Activated CD8-positive, alpha-beta memory T cell treated with anti-CD3 and anti-CD28 coated beads for 4 hours (primary cell): ENCODE data around the gene FAM151A.

Experiments
- DNase-seq, 2 donors: peaks; one replicate each; pipeline ENCODE4 v3.0.0-alpha.2; 2020; ENCODE audit warnings: low read depth in 2 of 2

FAM151A gene

GRCh38 chr1:54623216-54624007 is at the start of gene FAM151A:
FAM151A (minus strand) TSS chr1:54623525; CDS start chr1:54623395, 130 bp downstream.
- DNase-seq, result no peak

- peak; percentile 31 to 36 for DNase-seq
Measured at GRCh38 chr1:54671985-54672608, 48.8 kb upstream of the FAM151A start.

DNA sequence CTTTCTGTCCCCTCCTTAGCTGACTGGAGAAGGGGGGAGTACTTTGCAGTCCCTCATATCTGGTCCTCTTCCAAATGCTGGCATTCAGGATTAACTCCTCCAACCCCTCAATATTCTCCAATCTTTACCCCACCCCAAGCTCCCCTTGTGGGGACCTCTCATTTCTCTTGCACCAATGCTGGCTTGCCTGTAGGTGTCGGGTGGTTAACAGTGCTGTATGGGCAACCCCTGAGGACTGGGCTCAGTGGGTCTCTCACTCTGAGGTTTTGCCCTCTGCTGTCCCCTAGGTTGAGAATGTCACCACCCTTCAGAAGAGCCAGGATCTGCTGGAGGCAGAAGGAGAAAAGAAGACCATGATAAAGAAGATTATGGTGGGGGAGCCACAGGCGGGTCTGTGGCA is 45.2 kb upstream of the FAM151A start:
- no peak for DNase-seq

DNA sequence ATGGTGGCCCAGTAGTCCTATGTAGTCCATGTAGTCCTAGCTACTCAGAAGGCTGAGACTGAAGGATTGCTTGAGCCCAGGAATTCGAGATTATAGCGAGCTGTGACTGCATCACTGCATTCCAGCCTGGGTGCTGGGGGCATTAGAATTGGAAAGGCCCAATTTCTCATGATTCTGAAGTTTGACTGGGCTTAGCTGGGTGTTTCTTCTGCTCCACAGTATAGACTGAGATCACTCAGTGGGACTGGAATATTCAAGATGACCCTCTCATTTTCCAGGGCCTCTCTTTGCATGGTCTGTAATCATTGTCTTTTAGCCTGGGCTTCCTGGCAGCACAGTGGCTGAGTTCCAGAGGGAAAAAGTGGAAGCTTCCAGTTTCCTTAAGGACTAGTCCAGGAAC is 44.5 kb upstream of the FAM151A start:
- DNase-seq, result no peak

GRCh38 chr1:54666333-54666732 is 43.0 kb upstream of the FAM151A start:
- no peak for DNase-seq

DNA sequence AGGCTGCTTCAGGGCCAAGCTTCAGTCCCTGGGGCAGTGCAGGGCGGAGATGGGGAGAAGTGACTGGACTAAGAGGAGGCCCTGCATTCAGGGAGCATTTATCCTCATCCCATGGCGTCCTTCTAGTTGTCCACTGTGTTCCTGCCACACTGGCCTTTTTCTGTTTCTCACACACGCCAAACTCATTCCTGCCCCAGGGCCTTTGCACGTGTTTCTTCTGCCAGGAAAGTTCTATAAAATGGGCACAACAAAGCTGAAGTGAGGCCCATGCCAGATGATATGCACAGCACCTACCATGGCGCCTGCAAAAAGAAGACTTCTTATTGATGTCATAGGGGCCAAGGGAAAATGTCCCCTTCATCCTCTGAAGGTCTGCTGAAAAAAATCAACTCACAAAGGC is 42.5 kb upstream of the FAM151A start:
- no peak for DNase-seq

GRCh38 chr1:54664364-54664763 is 41.0 kb upstream of the FAM151A start:
- DNase-seq, result no peak

DNA sequence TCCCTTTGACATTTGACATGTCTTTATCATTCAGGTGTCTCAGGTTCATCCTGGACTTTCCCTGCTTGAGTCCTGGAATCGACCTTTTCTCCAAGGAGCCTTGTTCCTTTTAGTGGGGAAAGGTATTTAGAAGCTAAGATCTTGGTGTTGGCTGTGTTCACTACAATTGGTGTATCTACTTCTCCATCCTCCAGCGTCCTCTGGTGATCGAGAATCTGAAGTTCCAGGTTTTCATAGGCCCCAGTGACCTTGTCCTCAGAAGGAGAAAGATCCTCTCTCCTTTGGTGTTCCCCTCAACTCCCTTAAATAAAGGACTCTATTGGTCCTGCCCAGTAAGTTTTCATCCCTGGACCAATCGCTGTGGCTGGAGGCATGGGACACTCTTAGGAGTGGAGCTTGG is 40.4 kb upstream of the FAM151A start:
- DNase-seq, result no peak

DNA sequence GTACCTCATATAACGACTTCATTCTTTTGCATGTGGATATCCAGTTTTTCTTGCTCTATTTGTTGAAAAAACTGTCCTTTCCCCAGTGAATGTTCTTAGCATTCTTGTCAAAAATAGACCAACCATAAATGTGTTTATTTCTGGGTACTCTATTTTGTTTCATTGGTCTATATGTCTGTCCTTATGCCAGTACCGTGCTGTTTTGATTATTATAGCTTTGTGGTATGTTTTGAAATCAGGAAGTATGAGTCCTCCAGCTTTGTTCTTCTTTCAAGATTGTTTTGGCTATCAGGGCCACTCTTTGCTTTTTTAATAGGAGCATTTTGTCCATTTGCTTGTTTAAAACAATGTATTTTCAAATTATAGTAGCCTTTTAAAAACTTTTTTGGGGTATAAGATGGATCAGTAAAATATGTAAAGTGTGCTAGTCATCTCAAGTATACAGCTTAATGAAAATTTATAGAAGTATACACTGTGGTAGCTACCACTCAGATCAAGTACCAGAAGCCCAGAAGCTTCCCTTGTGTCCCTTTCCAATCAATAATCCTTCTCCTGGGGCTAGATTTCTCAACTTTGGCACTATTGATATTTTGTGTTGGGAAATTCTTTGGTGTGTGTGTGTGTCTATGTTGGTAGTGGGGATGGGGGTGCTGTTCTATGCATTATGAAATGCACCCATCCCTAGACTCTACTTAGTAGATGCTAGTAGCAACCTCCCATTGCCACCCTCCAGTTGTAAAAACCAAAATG is 35.0 kb upstream of the FAM151A start:
- DNase-seq, result no peak

DNA sequence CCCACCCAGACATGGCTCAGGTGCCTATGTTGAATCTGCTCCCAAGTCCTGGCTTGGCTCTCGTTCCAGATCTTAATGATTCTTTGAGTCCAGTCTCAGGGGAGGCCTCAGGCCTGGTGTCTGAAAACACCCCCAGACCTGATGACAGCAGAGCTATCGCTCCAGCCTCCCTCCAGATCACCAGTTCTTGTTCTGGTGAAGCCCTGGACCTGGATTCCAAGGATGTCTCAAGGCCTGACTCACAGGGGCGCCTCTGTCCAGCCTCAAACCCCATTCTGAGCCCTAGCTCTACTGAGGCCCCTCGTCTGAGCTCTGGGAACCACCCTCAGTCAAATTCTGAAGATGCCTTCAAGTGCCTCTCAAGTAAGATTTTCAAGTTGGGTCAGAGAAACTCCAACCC is 29.7 kb upstream of the FAM151A start:
- no peak for DNase-seq

GRCh38 chr1:54652168-54652567 is 28.8 kb upstream of the FAM151A start:
- no peak for DNase-seq

GRCh38 chr1:54651608-54652007 is 28.3 kb upstream of the FAM151A start:
- no peak for DNase-seq

GRCh38 chr1:54650417-54650816 is 27.1 kb upstream of the FAM151A start:
- no peak for DNase-seq

DNA sequence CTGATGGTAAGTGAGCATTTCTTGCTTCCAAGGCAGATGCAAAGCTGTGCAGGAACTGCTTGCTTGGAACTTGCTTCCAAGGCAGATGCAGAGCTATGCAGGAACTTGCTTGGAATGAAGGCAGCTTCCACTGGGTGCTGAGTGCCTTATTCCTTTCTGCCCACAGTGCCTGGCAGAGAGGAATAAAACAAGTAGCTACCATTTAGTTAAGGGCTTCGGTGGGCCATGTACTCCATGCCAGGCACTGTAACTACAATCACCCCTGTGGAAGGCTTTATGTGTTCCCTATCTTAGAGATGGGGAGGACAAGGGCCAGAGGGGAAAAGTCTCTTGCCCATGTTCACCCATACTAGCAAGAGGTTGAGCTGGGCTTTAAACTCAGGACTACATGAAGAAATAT is 26.6 kb upstream of the FAM151A start:
- no peak for DNase-seq

DNA sequence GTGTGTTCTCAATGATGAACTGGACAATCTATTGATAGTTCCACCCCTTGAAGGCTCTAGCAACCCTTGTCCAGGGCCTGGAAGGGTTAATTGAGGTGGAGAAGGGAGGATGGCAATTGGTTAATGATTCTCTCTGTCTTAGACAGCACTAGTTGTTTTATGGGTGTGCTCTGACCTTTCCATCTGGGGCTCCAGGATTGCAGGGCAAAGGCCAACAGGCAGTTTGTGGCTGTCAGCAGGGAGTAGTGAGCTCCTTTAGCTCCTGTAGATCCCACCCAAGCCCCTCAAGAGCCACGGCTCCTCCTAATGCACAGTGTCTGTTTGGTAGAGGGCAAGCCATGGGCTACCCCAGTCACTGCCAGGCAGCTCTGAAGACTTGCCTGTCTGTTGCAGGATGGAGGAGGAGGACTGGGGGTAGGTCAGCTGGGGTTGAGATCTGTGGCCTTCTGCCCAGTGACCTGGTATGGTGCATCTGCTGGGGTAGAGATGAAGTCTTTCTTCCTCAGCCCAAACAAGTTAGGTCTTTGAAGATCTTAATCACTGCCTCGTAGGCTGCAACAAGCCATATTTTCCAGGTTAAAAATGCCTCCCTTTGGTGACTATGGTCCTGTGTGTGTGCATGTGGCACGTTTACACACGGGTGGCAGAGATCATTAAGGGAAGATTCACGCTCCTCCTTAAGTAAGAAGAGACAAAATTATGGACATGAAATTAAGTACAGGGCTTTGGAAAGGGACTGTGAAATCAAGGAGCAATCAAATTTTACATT is 26.0 kb upstream of the FAM151A start:
- no peak for DNase-seq

- DNase-seq, result no peak
Measured at GRCh38 chr1:54645806-54646676, 22.7 kb upstream of the FAM151A start.

GRCh38 chr1:54643736-54644135 is 20.4 kb upstream of the FAM151A start:
- DNase-seq, result no peak

- no peak for DNase-seq
Measured at GRCh38 chr1:54640863-54641836, 17.8 kb upstream of the FAM151A start, which contains the start of gene MROH7. MROH7 (plus strand) TSS chr1:54641786; CDS start chr1:54652927, 11,141 bp downstream.

DNA sequence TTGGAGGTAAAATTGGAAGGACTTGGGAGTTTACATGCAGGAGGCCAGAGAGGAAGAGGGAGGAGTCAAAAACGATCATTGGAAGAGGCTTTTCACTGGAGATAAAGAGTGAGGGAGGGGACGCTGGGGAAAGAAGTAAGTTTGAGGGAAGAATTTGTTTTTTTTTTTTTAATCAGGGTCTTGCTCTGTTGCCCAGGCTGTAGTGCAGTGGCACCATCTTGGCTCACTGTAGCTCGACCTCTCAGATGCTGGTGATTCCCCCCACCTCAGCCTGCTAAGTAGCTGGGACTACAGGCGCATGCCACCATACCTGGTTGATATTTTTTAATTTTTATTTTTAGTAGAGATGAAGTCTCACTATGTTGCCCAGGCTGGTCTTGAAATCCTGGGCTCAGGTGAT is 17.0 kb upstream of the FAM151A start:
- no peak for DNase-seq
